Astrocyte of the spinal cord (primary cell): Measurements from ENCODE around the gene FANCL.
"Not testable (repeated sequence)": the region's sequence is repeated elsewhere in the genome, so short reads cannot be mapped to it uniquely, and the experiment has no call there.

ENCODE experiments used
- DNase-seq: peaks from one replicate; pipeline ENCODE4 v3.0.0; 2011; ENCODE audit warnings: low read depth, low spot score
- H3K4me3 ChIP-seq: 2 replicates; pipeline ENCODE4 v1.5.1; 2011; ENCODE audit warnings: low read depth, mild to moderate bottlenecking, low read length, moderate library complexity
- CTCF ChIP-seq: IDR thresholded peaks from 2 replicates; pipeline ENCODE4 v1.5.1; 2012; ENCODE audit warnings: low read depth, mild to moderate bottlenecking, low read length, inconsistent platforms
- in situ Hi-C: cut with HindIII; loops from 2 replicates; pipeline ENCODE4 v1.10.0; 2017; ENCODE audit warnings: low sequenced_read_pairs

Gene FANCL

DNA sequence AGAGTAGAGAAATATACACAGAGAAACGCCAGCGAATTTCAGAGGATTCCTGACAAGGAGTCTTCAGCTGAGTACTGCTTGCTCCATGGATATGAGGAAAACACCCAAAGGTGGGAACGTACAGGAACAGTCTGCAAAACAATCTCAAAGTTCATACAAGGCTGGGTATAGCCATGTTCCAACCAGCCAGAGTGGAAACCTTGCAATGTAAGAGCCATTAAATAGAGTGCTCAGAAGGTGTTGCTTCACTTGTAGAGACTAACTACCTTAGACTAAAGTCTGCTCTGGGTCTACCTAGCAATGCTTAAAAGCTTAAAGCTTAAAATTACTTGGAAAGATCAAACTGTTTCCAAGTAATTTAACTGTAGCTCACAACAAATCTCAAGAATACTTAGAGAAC is 6.0 kb downstream of the FANCL start:
- DNase-seq, result no peak
- in situ Hi-C loops, result no loop called here
- no peak for TF ChIP-seq CTCF
- no peak overlapping the region for H3K4me3 ChIP-seq

DNA sequence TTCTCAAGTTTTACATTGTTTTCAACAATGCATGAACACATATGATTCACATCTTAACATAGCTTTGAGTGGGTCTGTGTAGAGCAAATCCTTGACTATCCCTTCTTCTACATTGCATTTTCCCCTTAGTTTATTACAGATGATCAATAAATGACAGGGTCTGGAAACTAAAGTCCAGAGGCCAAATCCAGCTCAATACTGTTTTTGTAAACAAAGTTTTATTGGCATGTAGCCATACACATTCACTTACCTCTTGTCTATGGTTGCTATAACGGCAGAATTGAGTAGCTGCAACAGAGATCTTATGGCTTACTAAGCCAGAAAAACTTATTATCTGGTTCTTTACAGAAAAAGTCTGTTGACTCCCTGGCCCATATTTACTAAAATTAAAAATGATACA is 12.8 kb downstream of the FANCL start:
- H3K4me3 ChIP-seq, result no peak overlapping the region
- TF ChIP-seq CTCF, result no peak
- in situ Hi-C loops, result no loop called here
- DNase-seq, result no peak

- TF ChIP-seq CTCF, result no peak
- no peak for DNase-seq
- H3K4me3 ChIP-seq, result no peak overlapping the region
- in situ Hi-C loops, result no loop called here
Observed at GRCh38 chr2:58227171-58227917, 13.8 kb downstream of the FANCL start.

GRCh38 chr2:58221909-58222308 is 19.2 kb downstream of the FANCL start:
- TF ChIP-seq CTCF, result no peak
- in situ Hi-C loops, result no loop called here
- no peak overlapping the region for H3K4me3 ChIP-seq
- no peak for DNase-seq

- DNase-seq, result peak; percentile 41
- H3K4me3 ChIP-seq, result no peak overlapping the region
- in situ Hi-C loops, result no loop called here
- no peak for TF ChIP-seq CTCF
Observed at GRCh38 chr2:58215429-58215828, 25.7 kb downstream of the FANCL start.

DNA sequence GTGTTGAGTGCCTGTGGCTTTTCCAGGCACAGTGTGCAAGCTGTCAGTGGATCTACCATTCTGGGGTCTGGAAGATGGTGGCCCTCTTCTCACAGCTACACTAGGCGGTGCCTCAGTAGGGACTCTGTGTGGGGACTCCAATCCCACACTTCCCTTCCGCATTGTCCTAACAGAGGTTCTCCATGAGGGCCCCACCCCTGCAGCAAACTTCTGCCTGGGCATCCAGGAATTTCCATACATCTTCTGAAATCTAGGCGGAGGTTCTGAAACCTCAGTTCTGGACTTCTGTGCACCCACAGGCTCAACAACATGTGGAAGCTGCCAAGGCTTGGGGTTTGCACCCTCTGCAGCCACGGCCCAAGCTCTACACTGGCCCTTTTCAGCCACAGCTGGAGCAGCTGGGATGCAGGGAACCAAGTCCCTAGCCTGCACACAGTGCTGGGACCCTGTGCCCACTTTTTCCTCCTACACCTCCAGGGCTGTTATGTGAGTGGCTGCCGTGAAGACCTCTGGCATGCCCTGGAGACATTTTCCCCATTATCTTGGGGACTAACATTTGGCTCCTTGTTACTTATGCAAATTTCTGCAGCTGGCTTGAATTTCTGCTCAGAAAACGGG is 30.1 kb downstream of the FANCL start:
- DNase-seq, in situ Hi-C loops: not testable (repeated sequence)

DNA sequence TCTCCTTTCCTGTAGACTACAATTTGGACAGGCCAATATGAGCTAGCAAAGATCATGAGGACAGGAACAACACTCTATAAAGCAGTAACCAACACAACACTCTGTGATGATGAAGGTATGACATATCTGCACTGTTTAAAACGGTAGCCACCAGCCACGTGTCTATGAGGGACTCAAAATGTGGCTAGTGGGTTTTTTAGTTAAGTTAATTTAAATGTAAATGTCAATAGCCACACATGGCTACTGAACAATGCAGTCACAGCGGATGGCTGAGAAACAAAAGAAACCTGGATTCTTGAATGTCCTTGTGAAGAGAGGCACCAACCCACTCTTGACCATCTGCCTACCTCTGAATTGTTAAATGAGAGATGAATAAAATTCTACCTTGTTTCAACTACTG is 33.9 kb downstream of the FANCL start:
- in situ Hi-C loops, result no loop called here
- DNase-seq, result no peak

More for the DNA sequence above, 30.1 kb downstream of the FANCL start:
- not testable (repeated sequence) for H3K4me3 ChIP-seq

More for the DNA sequence above, 33.9 kb downstream of the FANCL start:
- no peak for TF ChIP-seq CTCF
- no peak overlapping the region for H3K4me3 ChIP-seq
